ENCODE measurements around the gene SFMBT1.

SFMBT1 gene

DNA sequence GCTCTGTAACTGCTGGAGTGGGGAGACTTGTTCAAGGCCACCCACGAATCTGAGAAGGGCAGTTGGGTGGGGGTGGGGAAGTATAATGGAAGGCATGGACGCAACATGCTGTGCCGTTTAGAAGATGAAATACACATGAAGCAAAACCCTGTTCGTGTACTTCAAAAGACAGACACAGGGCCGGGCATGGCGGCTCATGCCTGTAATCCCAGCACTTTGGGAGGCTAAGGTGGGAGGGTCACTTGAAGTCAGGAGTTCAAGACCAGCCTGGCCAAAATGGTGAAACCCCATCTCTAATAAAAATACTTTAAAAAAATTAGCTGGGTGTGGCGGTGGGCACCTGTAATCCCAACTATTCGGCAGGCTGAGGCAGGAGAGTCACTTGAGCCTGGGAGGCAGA is 36.9 kb upstream of the SFMBT1 start:
- Histone ChIP-seq H4K20me1 (ENCODE audit: insufficient read depth, low read length, poor library complexity, severe bottlenecking) (no peaks in the 10 kb centered on the region), H3K36me3 (ENCODE audit: insufficient read depth, low read length) (no peaks in the 10 kb centered on the region), H3F3A (ENCODE audit: low read depth) (no peaks in the 10 kb centered on the region), H3K79me2 (ENCODE audit: insufficient read depth, low read length) (no peaks in the 10 kb centered on the region), H3K9me2 (replicated peaks; ENCODE audit: low read depth, low read length) (no peaks in the 10 kb centered on the region), H3K27me3 (ENCODE audit: insufficient read depth, low read length, poor library complexity, severe bottlenecking) (no peaks in the 10 kb centered on the region), H3K4me2 (ENCODE audit: low read depth, low read length, poor library complexity, severe bottlenecking) (no peak overlapping the region), H3K9ac (ENCODE audit: low read depth, low read length, poor library complexity, severe bottlenecking) (no peak overlapping the region), H3K4me1 (ENCODE audit: insufficient read depth, low read length, poor library complexity, severe bottlenecking) (no peaks in the 10 kb centered on the region), H3K9me3 (ENCODE audit: insufficient read depth, low read depth, low read length) (no peaks in the 10 kb centered on the region), H2AFZ (ENCODE audit: low read length) (no peak overlapping the region), H3K4me3 (ENCODE audit: low read length, poor library complexity, severe bottlenecking) (no peak overlapping the region)
- no peak for TF ChIP-seq EZH2phosphoT487 (IDR thresholded peaks at IDR 0.05; ENCODE audit: borderline replicate concordance)
- TF ChIP-seq, protein P1, sequence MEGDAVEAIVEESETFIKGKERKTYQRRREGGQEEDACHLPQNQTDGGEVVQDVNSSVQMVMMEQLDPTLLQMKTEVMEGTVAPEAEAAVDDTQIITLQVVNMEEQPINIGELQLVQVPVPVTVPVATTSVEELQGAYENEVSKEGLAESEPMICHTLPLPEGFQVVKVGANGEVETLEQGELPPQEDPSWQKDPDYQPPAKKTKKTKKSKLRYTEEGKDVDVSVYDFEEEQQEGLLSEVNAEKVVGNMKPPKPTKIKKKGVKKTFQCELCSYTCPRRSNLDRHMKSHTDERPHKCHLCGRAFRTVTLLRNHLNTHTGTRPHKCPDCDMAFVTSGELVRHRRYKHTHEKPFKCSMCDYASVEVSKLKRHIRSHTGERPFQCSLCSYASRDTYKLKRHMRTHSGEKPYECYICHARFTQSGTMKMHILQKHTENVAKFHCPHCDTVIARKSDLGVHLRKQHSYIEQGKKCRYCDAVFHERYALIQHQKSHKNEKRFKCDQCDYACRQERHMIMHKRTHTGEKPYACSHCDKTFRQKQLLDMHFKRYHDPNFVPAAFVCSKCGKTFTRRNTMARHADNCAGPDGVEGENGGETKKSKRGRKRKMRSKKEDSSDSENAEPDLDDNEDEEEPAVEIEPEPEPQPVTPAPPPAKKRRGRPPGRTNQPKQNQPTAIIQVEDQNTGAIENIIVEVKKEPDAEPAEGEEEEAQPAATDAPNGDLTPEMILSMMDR (conservative IDR thresholded peaks at IDR 0.05; ENCODE audit: low read length) = no peak

DNA sequence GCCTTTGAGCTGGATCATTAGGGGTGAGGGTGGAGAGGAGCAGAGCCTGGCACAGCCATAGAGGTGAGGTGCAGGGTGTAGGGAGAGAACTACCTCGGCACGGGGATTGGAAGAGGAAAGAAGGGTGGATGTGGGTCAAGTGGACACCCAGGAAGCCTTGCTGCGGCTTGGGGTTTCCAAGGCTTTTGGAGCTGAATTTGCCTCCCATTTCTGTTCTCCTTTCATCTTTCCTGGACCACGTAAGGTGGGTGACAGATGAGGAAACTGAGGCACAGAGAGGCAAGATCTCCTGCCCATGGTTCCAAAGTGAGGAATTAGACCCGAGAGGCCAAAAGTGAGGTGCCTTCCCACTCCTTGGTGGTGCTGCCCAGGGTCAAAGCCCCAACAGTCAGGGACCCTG is 35.4 kb upstream of the SFMBT1 start:
- Histone ChIP-seq H3K9me3 (ENCODE audit: insufficient read depth, low read depth, low read length) (no peaks in the 10 kb centered on the region), H3K4me3 (ENCODE audit: low read length, poor library complexity, severe bottlenecking) (no peak overlapping the region), H4K20me1 (ENCODE audit: insufficient read depth, low read length, poor library complexity, severe bottlenecking) (no peaks in the 10 kb centered on the region), H3K36me3 (ENCODE audit: insufficient read depth, low read length) (no peaks in the 10 kb centered on the region), H3K4me1 (ENCODE audit: insufficient read depth, low read length, poor library complexity, severe bottlenecking) (no peaks in the 10 kb centered on the region), H3K27me3 (ENCODE audit: insufficient read depth, low read length, poor library complexity, severe bottlenecking) (no peaks in the 10 kb centered on the region), H2AFZ (ENCODE audit: low read length) (no peak overlapping the region), H3K9me2 (replicated peaks; ENCODE audit: low read depth, low read length) (no peaks in the 10 kb centered on the region), H3K9ac (ENCODE audit: low read depth, low read length, poor library complexity, severe bottlenecking) (no peak overlapping the region), H3K79me2 (ENCODE audit: insufficient read depth, low read length) (no peaks in the 10 kb centered on the region), H3K4me2 (ENCODE audit: low read depth, low read length, poor library complexity, severe bottlenecking) (no peak overlapping the region), H3F3A (ENCODE audit: low read depth) (no peaks in the 10 kb centered on the region)
- TF ChIP-seq EZH2phosphoT487 (IDR thresholded peaks at IDR 0.05; ENCODE audit: borderline replicate concordance) = no peak
- TF ChIP-seq, protein P1 (conservative IDR thresholded peaks at IDR 0.05; ENCODE audit: low read length) = no peak

DNA sequence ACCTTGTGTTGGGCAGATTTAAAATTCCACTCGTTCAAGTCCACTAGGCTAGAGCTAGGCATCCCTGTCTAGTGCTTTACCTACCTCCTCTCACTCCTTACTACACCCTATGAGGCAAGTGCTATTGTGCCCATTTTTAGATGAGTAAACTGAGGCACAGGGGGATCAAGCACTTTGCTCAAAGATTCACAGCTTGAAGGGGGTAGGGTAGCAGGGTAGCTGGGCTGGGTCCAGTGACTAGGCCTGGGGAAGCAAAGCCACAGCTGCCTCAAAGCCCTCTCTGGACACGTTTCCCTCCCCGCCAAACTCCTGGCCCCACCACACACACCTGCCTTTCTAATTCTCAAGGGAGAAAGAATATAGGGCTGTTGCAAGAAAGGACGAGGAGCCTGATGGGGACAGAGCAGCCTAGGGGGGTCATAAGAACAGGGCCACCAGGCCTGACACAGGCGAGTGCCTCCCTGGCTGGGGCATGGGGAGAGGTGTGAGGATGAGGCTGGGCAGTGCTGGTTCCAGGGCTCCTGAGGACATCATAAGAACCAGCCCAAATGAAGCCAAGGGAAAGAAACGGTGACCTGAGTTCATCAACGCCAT is 34.8 kb upstream of the SFMBT1 start:
- Histone ChIP-seq H3F3A (ENCODE audit: low read depth) (no peaks in the 10 kb centered on the region), H3K27me3 (ENCODE audit: insufficient read depth, low read length, poor library complexity, severe bottlenecking) (no peaks in the 10 kb centered on the region), H3K9me2 (replicated peaks; ENCODE audit: low read depth, low read length) (no peaks in the 10 kb centered on the region), H3K36me3 (ENCODE audit: insufficient read depth, low read length) (no peaks in the 10 kb centered on the region), H3K4me1 (ENCODE audit: insufficient read depth, low read length, poor library complexity, severe bottlenecking) (no peaks in the 10 kb centered on the region), H4K20me1 (ENCODE audit: insufficient read depth, low read length, poor library complexity, severe bottlenecking) (no peaks in the 10 kb centered on the region), H2AFZ (ENCODE audit: low read length) (no peak overlapping the region), H3K4me2 (ENCODE audit: low read depth, low read length, poor library complexity, severe bottlenecking) (no peak overlapping the region), H3K79me2 (ENCODE audit: insufficient read depth, low read length) (no peaks in the 10 kb centered on the region), H3K9me3 (ENCODE audit: insufficient read depth, low read depth, low read length) (no peaks in the 10 kb centered on the region), H3K4me3 (ENCODE audit: low read length, poor library complexity, severe bottlenecking) (no peak overlapping the region), H3K9ac (ENCODE audit: low read depth, low read length, poor library complexity, severe bottlenecking) (no peak overlapping the region)
- TF ChIP-seq, protein P1 (conservative IDR thresholded peaks at IDR 0.05; ENCODE audit: low read length) = no peak
- no peak for TF ChIP-seq EZH2phosphoT487 (IDR thresholded peaks at IDR 0.05; ENCODE audit: borderline replicate concordance)
